Memory B cell (primary cell): ENCODE results near the gene CGAS.
"Not testable (repeated sequence)": the region's sequence is repeated elsewhere in the genome, so short reads cannot be mapped to it uniquely, and the experiment has no call there.

Source experiments
- ATAC-seq: fragments of 150-1000 bp; cut with Tn5 transposase; 2 replicates; pipeline ENCODE4 v1.10.0; 2021; ENCODE audit warnings: low read depth, mild to moderate bottlenecking, moderate library complexity
- DNase-seq, 2 donors: peaks; one replicate each; pipeline ENCODE4 v3.0.0; 2022; ENCODE audit warnings: low spot score in 2 of 2
- H3K27ac Mint-ChIP-seq: one replicate; pipeline ENCODE4 v1.8.0; 2022; ENCODE audit warnings: mild to moderate bottlenecking, moderate library complexity, mixed read lengths
- H3K27me3 Mint-ChIP-seq: one replicate; pipeline ENCODE4 v1.8.0; 2022; ENCODE audit warnings: mixed read lengths
- H3K36me3 Mint-ChIP-seq: one replicate; pipeline ENCODE4 v1.8.0; 2022; ENCODE audit warnings: mild to moderate bottlenecking, mixed read lengths
- H3K4me1 Mint-ChIP-seq: one replicate; pipeline ENCODE4 v1.8.0; 2022; ENCODE audit warnings: mixed read lengths
- H3K4me3 Mint-ChIP-seq: one replicate; pipeline ENCODE4 v1.8.0; 2022; ENCODE audit warnings: mild to moderate bottlenecking, moderate library complexity, mixed read lengths
- H3K9me3 Mint-ChIP-seq: one replicate; pipeline ENCODE4 v1.8.0; 2022; ENCODE audit warnings: mixed read lengths

Gene CGAS

DNA sequence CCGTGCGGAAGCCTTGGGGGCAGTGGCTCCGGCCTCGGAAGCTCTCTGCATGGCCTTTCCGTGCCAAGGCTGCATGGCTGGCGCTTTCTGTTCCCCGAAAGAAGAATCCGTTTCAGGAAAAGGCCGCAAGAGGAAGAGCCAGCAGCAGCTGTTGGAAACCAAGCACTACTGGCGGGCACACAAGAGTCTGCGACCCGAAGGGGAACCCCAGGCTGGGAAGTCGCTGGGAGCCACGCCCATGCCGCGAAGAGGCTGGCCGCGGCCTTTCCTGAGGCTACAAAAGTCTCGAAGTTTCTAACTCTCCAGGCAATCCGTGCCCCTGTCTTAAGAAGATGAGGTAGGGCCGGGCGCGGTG is at the start of gene CGAS:
CGAS (minus strand) TSS at position 191 of the 355 bp plus-strand sequence; CDS start at position 75, 116 bp downstream.
- peaks cover 6% of the 10 kb centered on the region for H3K36me3 Mint-ChIP-seq
- peak; percentile 67 to 72 for DNase-seq
- no peaks in the 10 kb centered on the region for H3K9me3 Mint-ChIP-seq
- peak within 1 kb of the TSS; percentile 93 for H3K4me3 Mint-ChIP-seq
- ATAC-seq: peak; percentile 85
- no peaks in the 10 kb centered on the region for H3K27me3 Mint-ChIP-seq
- peak within 1 kb of the TSS; percentile 79 for H3K27ac Mint-ChIP-seq
- H3K4me1 Mint-ChIP-seq: peaks cover 17% of the 10 kb centered on the region

DNA sequence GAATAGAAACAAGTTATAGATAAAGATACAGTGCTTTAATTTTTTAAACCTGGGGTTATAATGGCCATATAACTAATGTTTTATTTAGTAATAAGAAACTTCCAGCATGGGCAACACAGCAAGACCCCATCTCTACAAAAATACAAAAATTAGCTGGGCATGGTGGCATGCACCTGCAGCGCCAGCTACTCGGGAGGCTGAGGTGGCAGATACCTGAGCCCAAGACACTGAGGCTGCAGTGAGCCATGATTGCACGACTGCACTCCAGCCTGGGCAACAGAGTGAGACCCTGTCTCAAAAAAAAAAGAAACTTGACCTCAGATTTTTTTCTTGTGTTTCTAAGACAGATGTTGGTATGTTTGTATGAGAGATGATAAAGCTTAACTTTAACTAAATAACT is 45.8 kb upstream of the CGAS start:
- Mint-ChIP-seq H3K9me3 (no peaks in the 10 kb centered on the region), H3K27ac (no peak overlapping the region), H3K4me3 (no peak overlapping the region), H3K36me3 (peaks cover 10% of the 10 kb centered on the region), H3K27me3 (no peaks in the 10 kb centered on the region), H3K4me1 (no peaks in the 10 kb centered on the region)
- DNase-seq (no peak), ATAC-seq (no peak)

DNA sequence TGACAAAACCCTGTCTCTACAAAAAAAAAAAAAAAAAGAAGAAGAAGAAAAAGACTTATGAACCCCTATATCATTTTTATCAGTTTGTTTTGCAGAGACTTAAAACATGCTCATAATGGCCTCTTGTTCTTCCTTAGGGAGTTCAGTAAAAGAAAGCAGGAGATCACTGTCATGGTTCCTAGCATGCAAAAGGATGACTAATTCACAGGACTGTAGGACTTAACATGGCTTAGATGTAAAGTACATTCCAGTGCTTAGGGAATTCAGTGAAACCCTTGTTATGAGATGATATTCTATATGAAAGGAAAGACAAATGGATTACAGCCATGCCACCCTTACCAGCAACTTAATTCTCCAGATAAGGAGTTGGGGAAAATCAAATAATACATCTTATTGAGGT is 39.3 kb upstream of the CGAS start:
- Mint-ChIP-seq H3K4me3 (no peak overlapping the region), H3K9me3 (no peaks in the 10 kb centered on the region), H3K4me1 (no peaks in the 10 kb centered on the region), H3K36me3 (peaks cover 30% of the 10 kb centered on the region), H3K27ac (peak overlapping the region; percentile 60), H3K27me3 (no peaks in the 10 kb centered on the region)
- no peak for DNase-seq
- no peak for ATAC-seq

DNA sequence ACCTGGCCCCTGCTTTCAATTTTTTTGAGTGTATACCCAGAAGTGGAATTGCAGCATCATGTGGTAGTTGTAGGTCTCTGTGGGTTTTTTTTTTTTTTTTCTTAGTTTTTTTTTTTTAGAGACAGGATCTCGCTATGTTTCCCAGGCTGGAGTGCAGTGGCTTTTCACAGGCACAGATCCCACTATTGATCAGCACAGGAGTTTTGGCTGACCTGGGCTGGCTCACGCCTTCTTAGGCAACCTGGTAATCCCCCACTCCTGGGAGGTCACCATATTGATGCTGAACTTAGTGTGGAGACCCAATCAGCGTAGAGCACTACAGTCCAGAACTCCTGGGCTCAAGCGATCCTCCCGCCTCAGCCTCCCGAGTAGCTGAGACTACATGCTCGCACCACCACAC is 35.4 kb upstream of the CGAS start:
- H3K36me3 Mint-ChIP-seq: peaks cover 31% of the 10 kb centered on the region
- H3K9me3 Mint-ChIP-seq: no peaks in the 10 kb centered on the region
- H3K4me3 Mint-ChIP-seq: no peak overlapping the region
- no peaks in the 10 kb centered on the region for H3K27me3 Mint-ChIP-seq
- H3K4me1 Mint-ChIP-seq: no peaks in the 10 kb centered on the region
- DNase-seq (no peak), ATAC-seq (no peak)
- no peak overlapping the region for H3K27ac Mint-ChIP-seq

DNA sequence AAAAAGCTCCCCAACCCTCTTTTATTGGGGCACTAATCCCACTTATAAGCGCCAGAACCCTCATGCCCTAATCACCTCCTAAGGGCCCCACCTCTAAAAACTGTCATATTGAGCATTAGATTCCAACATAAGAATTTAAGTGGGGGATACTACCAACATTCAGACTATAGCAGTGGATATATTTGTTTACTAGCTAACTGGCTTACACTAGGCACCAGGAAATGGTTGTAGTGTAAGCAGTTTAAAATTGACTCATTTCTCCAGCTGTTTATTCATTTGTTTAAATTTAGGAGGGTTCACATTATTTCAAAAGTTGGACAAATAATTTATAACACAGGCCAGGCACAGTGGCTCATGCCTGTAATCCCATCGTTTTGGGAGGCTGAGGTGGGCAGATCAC is 32.3 kb upstream of the CGAS start:
- no peak overlapping the region for H3K4me3 Mint-ChIP-seq
- no peaks in the 10 kb centered on the region for H3K27me3 Mint-ChIP-seq
- H3K9me3 Mint-ChIP-seq: no peaks in the 10 kb centered on the region
- H3K4me1 Mint-ChIP-seq: peaks cover 3% of the 10 kb centered on the region
- H3K27ac Mint-ChIP-seq: peak overlapping the region; percentile 28
- DNase-seq: no peak
- H3K36me3 Mint-ChIP-seq: peaks cover 26% of the 10 kb centered on the region
- no peak for ATAC-seq

DNA sequence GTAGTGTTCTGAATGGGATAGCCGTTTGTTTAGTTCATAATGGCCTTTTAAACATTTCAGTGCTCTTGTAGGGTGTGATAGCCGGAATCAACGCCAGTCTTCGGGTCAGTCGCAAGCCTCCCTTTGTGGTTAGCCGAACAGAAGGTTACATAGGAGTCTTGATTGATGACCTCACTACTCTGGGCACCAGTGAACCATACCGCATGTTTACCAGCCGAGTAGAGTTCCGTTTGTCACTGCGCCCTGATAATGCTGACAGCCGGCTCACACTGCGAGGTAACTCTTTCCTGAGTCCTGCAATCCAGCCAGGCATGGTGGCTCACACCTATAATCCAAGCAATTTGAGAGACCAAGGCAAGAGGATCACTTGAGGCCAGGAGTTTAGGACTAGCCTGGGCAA is 29.9 kb upstream of the CGAS start:
- H3K36me3 Mint-ChIP-seq: peaks cover 18% of the 10 kb centered on the region
- DNase-seq (no peak), ATAC-seq (no peak)
- peaks cover 3% of the 10 kb centered on the region for H3K4me1 Mint-ChIP-seq
- H3K27ac Mint-ChIP-seq: no peak overlapping the region
- H3K27me3 Mint-ChIP-seq: no peaks in the 10 kb centered on the region
- H3K4me3 Mint-ChIP-seq: no peak overlapping the region
- no peaks in the 10 kb centered on the region for H3K9me3 Mint-ChIP-seq

DNA sequence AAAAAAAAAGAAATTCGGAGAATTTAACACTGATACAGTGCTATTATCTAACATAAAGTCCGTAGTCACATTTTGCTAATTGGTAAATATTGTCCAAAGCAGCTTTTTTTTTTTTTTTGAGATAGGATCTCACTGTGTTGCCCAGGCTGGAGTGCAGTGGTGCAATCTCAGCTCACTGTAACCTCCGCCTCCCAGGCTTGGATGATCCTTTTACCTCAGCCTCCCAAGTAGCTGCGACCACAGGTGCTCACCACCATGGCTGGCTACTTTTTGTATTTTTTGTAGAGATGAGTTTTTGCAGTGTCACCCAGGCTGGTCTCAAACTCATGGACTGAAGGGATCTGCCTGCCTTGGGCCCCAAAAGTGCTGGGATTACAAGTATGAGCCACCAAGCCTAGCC is 25.3 kb upstream of the CGAS start:
- H3K4me1 Mint-ChIP-seq: peaks cover 4% of the 10 kb centered on the region
- no peaks in the 10 kb centered on the region for H3K27me3 Mint-ChIP-seq
- ATAC-seq (no peak), DNase-seq (no peak)
- H3K27ac Mint-ChIP-seq: no peak overlapping the region
- H3K36me3 Mint-ChIP-seq: peaks cover 17% of the 10 kb centered on the region
- H3K4me3 Mint-ChIP-seq: no peak overlapping the region
- H3K9me3 Mint-ChIP-seq: no peaks in the 10 kb centered on the region

DNA sequence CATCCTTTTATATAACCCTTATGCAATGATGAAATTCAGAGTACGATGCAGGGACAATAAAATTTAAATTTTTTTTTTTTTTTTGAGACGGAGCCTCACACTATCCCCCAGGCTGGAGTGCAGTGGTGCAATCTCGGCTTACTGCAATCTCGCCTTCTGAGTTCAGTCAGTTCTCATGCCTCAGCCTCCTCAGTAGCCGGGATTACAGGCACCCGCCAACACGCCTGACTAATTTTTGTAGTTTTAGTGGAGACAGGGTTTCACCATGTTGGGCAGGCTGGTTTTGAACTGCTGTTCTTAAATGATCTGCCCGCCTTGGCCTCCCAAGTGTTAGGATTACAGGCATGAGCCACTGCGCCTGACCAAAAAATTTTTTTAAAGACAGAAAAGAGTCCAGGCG is 24.6 kb upstream of the CGAS start:
- Mint-ChIP-seq H3K36me3 (peaks cover 17% of the 10 kb centered on the region), H3K4me1 (peaks cover 9% of the 10 kb centered on the region), H3K27me3 (no peaks in the 10 kb centered on the region), H3K9me3 (no peaks in the 10 kb centered on the region), H3K4me3 (no peak overlapping the region), H3K27ac (no peak overlapping the region)
- DNase-seq: no peak
- ATAC-seq: no peak

DNA sequence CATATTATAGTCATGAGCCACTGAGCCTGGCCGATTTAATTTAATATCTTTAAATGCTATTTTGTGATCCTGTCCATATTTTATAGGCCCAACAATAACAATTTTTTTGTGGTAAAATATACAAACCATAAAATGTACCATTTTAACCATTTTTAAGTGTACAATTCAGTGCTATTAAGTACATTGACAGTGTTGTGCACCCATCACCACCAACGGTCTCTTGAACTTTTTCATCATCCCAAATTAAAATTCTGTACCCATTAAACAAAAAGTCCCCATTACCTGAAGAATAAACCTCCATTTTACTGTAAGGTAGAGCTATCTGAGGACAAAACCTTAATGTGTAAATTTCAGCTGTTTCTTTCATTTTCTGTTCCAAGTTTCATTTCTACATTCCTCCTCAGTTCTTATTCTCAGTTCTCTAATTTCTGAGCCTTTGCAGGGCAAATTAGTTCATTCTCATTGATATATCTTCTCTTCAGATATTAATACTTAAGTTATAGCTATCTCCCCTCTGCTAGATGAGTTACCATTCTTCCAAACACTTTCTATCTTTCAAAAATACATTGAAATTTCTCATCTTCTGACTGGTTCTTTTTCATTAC is 19.7 kb upstream of the CGAS start:
- peak; percentile 99 for ATAC-seq

DNA sequence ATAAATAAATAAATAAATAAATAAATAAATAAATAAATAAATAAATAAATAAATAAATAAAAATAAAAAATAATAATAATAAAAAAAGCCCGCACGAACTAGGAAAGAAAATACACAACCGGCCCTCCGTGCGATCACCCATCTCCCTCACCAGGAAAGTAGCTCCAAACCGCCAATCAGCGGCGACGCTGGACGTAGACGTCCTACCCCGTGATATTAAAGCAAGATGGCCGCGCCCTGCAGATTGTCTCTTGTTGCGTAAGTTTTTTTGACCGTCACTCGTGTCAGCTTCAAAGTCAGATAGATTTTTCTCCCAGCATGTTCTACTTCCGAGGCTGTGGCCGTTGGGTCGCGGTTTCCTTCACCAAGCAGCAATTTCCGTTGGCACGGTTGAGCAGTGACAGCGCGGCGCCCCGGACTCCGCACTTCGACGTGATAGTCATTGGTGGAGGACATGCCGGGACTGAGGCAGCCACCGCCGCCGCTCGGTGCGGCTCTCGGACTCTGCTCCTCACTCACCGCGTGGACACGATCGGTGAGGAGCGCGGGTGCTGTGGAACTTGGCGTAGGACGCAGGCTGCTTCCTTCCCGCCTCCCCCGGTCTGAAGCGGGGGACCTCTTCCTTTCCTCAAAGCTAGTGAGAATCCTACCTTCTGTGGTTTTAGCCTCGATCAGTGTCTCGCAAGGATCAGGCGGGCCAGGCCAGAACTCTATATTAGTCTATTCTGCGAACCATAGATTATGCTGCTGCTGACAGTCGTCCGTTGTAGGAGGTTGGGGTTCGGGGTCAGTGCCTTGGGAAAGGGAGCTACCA is 9.6 kb upstream of the CGAS start, which contains the start of gene MTO1:
MTO1 (plus strand) TSS at position 201 of the 814 bp plus-strand sequence; CDS start at position 319, 118 bp downstream.
- H3K4me3 Mint-ChIP-seq: peak within 1 kb of the TSS; percentile 96
- H3K27ac Mint-ChIP-seq: peak within 1 kb of the TSS; percentile 96
- H3K36me3 Mint-ChIP-seq: peaks cover 6% of the 10 kb centered on the region
- no peaks in the 10 kb centered on the region for H3K9me3 Mint-ChIP-seq
- DNase-seq: peak; percentile 62 to 68
- H3K27me3 Mint-ChIP-seq: no peaks in the 10 kb centered on the region
- peaks cover 2% of the 10 kb centered on the region for H3K4me1 Mint-ChIP-seq
- ATAC-seq: peak; percentile 92

More for the DNA sequence above, 19.7 kb upstream of the CGAS start:
- Mint-ChIP-seq H3K4me1 (peaks cover 14% of the 10 kb centered on the region), H3K36me3 (peaks cover 18% of the 10 kb centered on the region), H3K9me3 (no peaks in the 10 kb centered on the region), H3K27ac (peak overlapping the region; percentile 87), H3K27me3 (no peaks in the 10 kb centered on the region), H3K4me3 (peak overlapping the region; percentile 71)
- DNase-seq: peak in 1 of 2 donors; percentile 37

DNA sequence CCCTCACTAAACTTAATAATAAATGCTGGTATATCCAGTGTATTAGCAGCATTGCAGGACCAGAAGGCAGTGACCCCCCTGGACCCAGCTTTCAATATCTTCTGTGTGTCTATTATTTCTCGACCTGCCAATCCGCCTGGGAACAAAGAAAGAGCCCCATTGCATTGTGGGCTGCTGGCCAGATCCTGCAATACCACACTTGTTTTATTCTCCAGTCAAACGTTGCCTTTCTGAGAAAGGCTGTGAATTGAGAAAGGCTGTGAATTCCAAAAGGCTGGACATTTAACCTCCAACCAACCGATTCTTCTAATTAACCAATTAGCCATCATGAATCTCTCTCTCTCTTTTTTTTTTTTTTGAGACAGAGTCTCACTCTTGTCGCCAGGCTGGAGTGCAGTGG is 8.0 kb upstream of the CGAS start:
- no peaks in the 10 kb centered on the region for H3K9me3 Mint-ChIP-seq
- H3K27me3 Mint-ChIP-seq: no peaks in the 10 kb centered on the region
- no peak for DNase-seq
- no peak overlapping the region for H3K27ac Mint-ChIP-seq
- H3K36me3 Mint-ChIP-seq: no peaks in the 10 kb centered on the region
- no peak for ATAC-seq
- peaks cover 5% of the 10 kb centered on the region for H3K4me1 Mint-ChIP-seq
- H3K4me3 Mint-ChIP-seq: peak overlapping the region; percentile 41

DNA sequence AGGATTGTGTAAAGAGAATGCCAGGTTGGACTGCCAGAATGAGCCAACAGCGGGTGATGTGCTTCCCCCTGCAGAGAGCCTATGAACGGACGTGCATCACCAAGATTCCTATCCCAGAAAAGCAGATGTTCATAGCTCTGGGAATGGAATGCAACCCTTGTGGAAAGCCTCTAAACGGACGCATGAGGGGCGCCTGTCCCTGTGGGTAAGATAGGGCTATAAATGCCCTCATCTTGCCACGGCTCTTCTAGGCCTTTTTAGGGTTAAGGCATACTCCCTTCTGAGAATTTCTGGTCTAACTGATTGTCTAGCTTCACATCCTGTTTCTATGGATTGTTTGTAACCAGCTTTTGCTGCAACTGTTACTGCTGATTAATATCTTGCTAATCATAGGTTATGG is 7.4 kb upstream of the CGAS start:
- H3K27me3 Mint-ChIP-seq, H3K36me3 Mint-ChIP-seq, H3K27ac Mint-ChIP-seq, H3K9me3 Mint-ChIP-seq, H3K4me1 Mint-ChIP-seq, DNase-seq, H3K4me3 Mint-ChIP-seq, ATAC-seq: not testable (repeated sequence)

DNA sequence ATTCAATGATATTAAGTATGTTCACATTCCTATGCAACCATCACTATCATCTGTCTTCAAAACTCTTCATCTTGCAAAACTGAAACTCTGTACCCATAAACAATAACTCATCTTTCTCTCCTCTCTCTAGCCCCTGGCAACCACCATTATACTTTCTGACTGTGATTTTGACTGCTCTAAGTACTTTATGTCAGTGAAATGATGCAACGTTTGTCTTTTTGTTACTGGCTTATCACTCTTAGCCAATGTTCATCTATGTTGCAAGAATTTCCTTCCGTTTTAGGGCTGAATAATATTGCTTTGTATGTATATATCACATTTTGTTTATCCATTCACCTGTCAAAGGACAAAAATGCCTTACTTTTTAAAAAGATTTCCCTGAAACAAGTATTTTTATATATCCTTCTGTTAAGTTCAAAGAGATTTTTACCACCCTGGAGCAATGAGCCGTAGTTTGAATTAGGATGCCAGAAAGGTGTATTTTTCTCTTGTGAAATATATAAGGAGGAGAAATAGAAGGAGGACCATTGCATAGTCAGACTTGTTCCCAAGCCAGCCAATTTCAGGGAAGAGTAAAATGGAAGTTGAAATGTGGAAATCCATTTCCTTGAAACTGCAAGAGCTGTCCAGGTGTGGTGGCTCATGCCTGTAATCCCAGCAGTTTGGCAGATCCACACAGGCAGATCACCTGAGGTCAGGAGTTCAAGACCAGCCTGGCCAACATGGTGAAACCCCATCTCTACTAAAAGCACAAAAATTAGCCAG is 4.0 kb upstream of the CGAS start:
- H3K4me3 Mint-ChIP-seq: no peak overlapping the region
- DNase-seq: no peak
- peak overlapping the region; percentile 2 for H3K27ac Mint-ChIP-seq

More for the DNA sequence above, 4.0 kb upstream of the CGAS start:
- H3K27me3 Mint-ChIP-seq: no peaks in the 10 kb centered on the region
- H3K36me3 Mint-ChIP-seq: no peaks in the 10 kb centered on the region
- H3K9me3 Mint-ChIP-seq: no peaks in the 10 kb centered on the region
- no peak for ATAC-seq
- H3K4me1 Mint-ChIP-seq: peaks cover 3% of the 10 kb centered on the region
